ENCODE data around the gene TMEM14A.
A peak's percentile ranks its signal among the peaks of the same experiment; 100 is the strongest.
"Not testable (repeated sequence)": the region's sequence is repeated elsewhere in the genome, so short reads cannot be mapped to it uniquely, and the experiment has no call there.

Gene TMEM14A

GRCh38 chr6:52671676-52672075 lies 763 bp downstream of the TMEM14A start:
- TF ChIP-seq CTCF (conservative IDR thresholded peaks at IDR 0.05; ENCODE audit: control insufficient read depth, insufficient read depth, low read depth, low read length), result no peak
- no peak for DNase-seq (ENCODE audit: low read depth)
- peak overlapping the region; percentile 68 for H3K4me3 ChIP-seq (ENCODE audit: control insufficient read depth, low read depth, low read length)

GRCh38 chr6:52672412-52673025 lies 1.6 kb downstream of the TMEM14A start:
- H3K4me3 ChIP-seq (ENCODE audit: control insufficient read depth, low read depth, low read length), result no peak overlapping the region
- DNase-seq (ENCODE audit: low read depth), result peak; percentile 52
- no peak for TF ChIP-seq CTCF (conservative IDR thresholded peaks at IDR 0.05; ENCODE audit: control insufficient read depth, insufficient read depth, low read depth, low read length)

GRCh38 chr6:52674666-52675065 lies 3.8 kb downstream of the TMEM14A start:
- TF ChIP-seq CTCF (conservative IDR thresholded peaks at IDR 0.05; ENCODE audit: control insufficient read depth, insufficient read depth, low read depth, low read length), result no peak
- H3K4me3 ChIP-seq (ENCODE audit: control insufficient read depth, low read depth, low read length), result no peak overlapping the region

GRCh38 chr6:52675372-52675771 lies 4.5 kb downstream of the TMEM14A start:
- no peak for DNase-seq (ENCODE audit: low read depth)
- H3K4me3 ChIP-seq (ENCODE audit: control insufficient read depth, low read depth, low read length), result no peak overlapping the region
- TF ChIP-seq CTCF (conservative IDR thresholded peaks at IDR 0.05; ENCODE audit: control insufficient read depth, insufficient read depth, low read depth, low read length), result no peak

More at GRCh38 chr6:52674666-52675065, 3.8 kb downstream of the TMEM14A start:
- no peak for DNase-seq (ENCODE audit: low read depth)

GRCh38 chr6:52676631-52677030 lies 5.7 kb downstream of the TMEM14A start:
- DNase-seq (ENCODE audit: low read depth); H3K4me3 ChIP-seq (ENCODE audit: control insufficient read depth, low read depth, low read length): not testable (repeated sequence)

- no peak for DNase-seq (ENCODE audit: low read depth)
- no peak for TF ChIP-seq CTCF (conservative IDR thresholded peaks at IDR 0.05; ENCODE audit: control insufficient read depth, insufficient read depth, low read depth, low read length)
- H3K4me3 ChIP-seq (ENCODE audit: control insufficient read depth, low read depth, low read length), result no peak overlapping the region
Observed at GRCh38 chr6:52681416-52681815, 10.5 kb downstream of the TMEM14A start.

- TF ChIP-seq CTCF (conservative IDR thresholded peaks at IDR 0.05; ENCODE audit: control insufficient read depth, insufficient read depth, low read depth, low read length), result no peak
- H3K4me3 ChIP-seq (ENCODE audit: control insufficient read depth, low read depth, low read length), result no peak overlapping the region
- no peak for DNase-seq (ENCODE audit: low read depth)
Observed at GRCh38 chr6:52686878-52687699, 16.2 kb downstream of the TMEM14A start.
